ENCODE data around the gene MID1. TPM values are rescaled to one million over a fixed set of nuclear protein-coding genes. Genes with fewer than 3 reads are reported as not detected.

Gene MID1
- total and polyA plus RNA-seq, 2 experiments from 2014 or later: 34.6 to 63.9 TPM

DNA sequence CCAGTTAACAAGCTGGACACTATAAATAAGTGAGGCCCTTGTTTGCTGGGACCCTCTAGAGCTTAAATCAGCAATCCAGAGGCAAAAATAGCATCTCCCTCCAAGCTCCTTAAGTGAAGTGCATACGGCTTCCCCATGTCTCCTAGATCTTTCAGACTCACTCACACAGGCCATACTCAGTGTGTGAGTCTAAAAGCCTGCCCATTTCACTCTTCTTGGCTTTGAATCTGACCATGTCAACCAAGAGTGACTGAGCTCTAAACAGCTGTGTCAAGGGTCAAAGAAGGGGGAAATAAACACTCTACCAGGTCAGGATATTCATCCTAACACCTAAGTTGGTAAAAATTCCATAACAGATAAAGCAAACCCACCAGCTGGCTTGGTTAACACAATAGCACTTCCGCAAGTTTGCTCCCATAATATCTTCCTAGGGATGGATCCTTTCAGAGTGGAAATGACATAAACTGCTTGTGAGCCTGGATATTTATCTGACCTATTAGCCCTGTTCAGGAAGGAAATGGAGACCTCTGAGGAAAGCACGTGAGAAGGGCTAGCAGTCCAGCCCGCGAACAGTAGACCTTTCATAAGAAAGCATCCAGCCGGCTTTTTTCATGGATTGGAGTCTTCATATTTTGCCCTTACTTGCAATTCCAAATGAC lies 65.6 kb downstream of the MID1 start:
- Histone ChIP-seq H3K36me3 (no peaks in the 10 kb centered on the region), H3K27me3 (no peaks in the 10 kb centered on the region), H3K4me3 (no peak overlapping the region), H3K27ac (peak overlapping the region; percentile 85), H3K9me3 (ENCODE audit: low read depth) (no peaks in the 10 kb centered on the region), H3K4me1 (ENCODE audit: low read depth) (peaks cover 23% of the 10 kb centered on the region)
- peak; percentile 28 to 30 for DNase-seq (ENCODE audit: low read depth in 1 of 2, low spot score in 1 of 2)
- TF ChIP-seq CTCF (IDR thresholded peaks at IDR 0.05; ENCODE audit: low read depth, low read length): no peak

DNA sequence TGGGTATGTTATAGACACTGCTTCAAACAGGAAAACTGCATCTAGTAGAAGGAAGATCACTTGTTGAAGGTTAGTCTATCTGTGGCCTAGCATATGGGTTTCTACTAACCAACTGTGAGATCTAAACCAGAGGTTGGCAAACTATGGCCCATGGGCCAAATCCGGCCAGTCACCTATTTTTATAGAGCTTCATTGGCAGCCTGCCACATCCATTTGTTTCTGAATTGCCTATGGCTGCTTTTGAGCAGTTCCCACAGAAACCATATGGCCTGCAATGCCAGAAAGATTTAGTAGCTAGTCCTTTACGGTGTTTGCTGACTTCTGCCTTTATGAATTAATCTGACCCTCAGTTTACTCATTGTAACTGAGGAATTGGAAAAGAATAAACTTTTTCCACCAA lies 71.1 kb downstream of the MID1 start:
- H3K4me3 ChIP-seq: no peak overlapping the region
- TF ChIP-seq CTCF (IDR thresholded peaks at IDR 0.05; ENCODE audit: low read depth, low read length): no peak
- peaks cover 7% of the 10 kb centered on the region for H3K4me1 ChIP-seq (ENCODE audit: low read depth)
- no peak overlapping the region for H3K27ac ChIP-seq
- H3K36me3 ChIP-seq: no peaks in the 10 kb centered on the region
- H3K9me3 ChIP-seq (ENCODE audit: low read depth): no peaks in the 10 kb centered on the region
- DNase-seq (ENCODE audit: low read depth in 1 of 2, low spot score in 1 of 2): peak in 1 of 2 donors; percentile 19
- H3K27me3 ChIP-seq: no peaks in the 10 kb centered on the region

DNA sequence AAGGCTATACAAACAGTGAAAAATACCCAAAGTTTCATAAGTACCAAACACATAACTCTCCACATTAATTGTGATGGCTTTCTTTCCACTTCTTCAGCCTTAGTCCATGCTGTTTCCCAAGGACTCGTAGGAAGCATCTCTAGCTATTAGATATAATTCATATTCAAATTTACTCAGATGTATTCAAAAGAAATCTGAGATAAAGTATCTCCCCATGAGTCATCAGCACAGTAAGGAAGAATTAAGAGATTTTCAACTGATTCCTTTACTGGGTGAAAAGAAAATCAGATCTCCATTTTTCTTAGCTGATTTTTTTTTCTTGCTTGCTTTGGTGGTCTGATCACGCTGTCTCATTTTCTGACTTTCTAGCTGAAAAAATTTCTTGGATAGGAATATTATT lies 71.7 kb downstream of the MID1 start:
- no peaks in the 10 kb centered on the region for H3K27me3 ChIP-seq
- DNase-seq (ENCODE audit: low read depth in 1 of 2, low spot score in 1 of 2): no peak
- H3K4me3 ChIP-seq: no peak overlapping the region
- no peaks in the 10 kb centered on the region for H3K36me3 ChIP-seq
- no peak overlapping the region for H3K27ac ChIP-seq
- peaks cover under 1% of the 10 kb centered on the region for H3K4me1 ChIP-seq (ENCODE audit: low read depth)
- no peaks in the 10 kb centered on the region for H3K9me3 ChIP-seq (ENCODE audit: low read depth)
- TF ChIP-seq CTCF (IDR thresholded peaks at IDR 0.05; ENCODE audit: low read depth, low read length): no peak

- no peaks in the 10 kb centered on the region for H3K9me3 ChIP-seq (ENCODE audit: low read depth)
- TF ChIP-seq CTCF (IDR thresholded peaks at IDR 0.05; ENCODE audit: low read depth, low read length): no peak
- H3K27me3 ChIP-seq: no peaks in the 10 kb centered on the region
- no peak overlapping the region for H3K4me3 ChIP-seq
- DNase-seq (ENCODE audit: low read depth in 1 of 2, low spot score in 1 of 2): no peak
- no peak overlapping the region for H3K27ac ChIP-seq
- H3K36me3 ChIP-seq: no peaks in the 10 kb centered on the region
- no peaks in the 10 kb centered on the region for H3K4me1 ChIP-seq (ENCODE audit: low read depth)
Measured at GRCh38 chrX:10545882-10546281, 74.5 kb downstream of the MID1 start.

GRCh38 chrX:10542586-10542985 lies 77.8 kb downstream of the MID1 start:
- no peak for DNase-seq (ENCODE audit: low read depth in 1 of 2, low spot score in 1 of 2)
- no peak overlapping the region for H3K27ac ChIP-seq
- no peaks in the 10 kb centered on the region for H3K27me3 ChIP-seq
- no peak overlapping the region for H3K4me3 ChIP-seq
- no peaks in the 10 kb centered on the region for H3K9me3 ChIP-seq (ENCODE audit: low read depth)
- H3K4me1 ChIP-seq (ENCODE audit: low read depth): no peaks in the 10 kb centered on the region
- no peaks in the 10 kb centered on the region for H3K36me3 ChIP-seq
- no peak for TF ChIP-seq CTCF (IDR thresholded peaks at IDR 0.05; ENCODE audit: low read depth, low read length)

Data from cardiac muscle cell (in vitro differentiated cells and primary cell).